A673 (cell line): ENCODE data around the gene R3HDM1. TPM values are rescaled to one million over a fixed set of nuclear protein-coding genes. Genes with fewer than 3 reads are reported as not detected.

Source experiments
- BruUV-seq: library from RNA; stranded (reverse); fragments of 400-500 nt; replicated peaks from 2 replicates; lab custom pipeline; 2021; lab: Mats Ljungman, UMichigan
- CTCF ChIA-PET: fragments of 300-600 bp; sonication (Branson Sonifier 250); formaldehyde crosslinking; loops from one replicate; lab custom pipeline; 2022; ENCODE audit warnings: antibody characterized with exemption; lab: Charles Lee
- POLR2A ChIA-PET: fragments of 300-600 bp; sonication (Branson Sonifier 250); formaldehyde crosslinking; loops from one replicate; lab custom pipeline; 2022; ENCODE audit warnings: antibody characterized with exemption; ENCODE audit not compliant: low non-redundant PET; lab: Charles Lee
- DNase-seq: peaks from one replicate; pipeline ENCODE4 v3.0.0-alpha.2; 2015; ENCODE audit warnings: low spot score
- H3K27ac ChIP-seq: fragments of 200-600 bp; sonication (generic); 2 replicates; pipeline ENCODE4 v1.5.1; 2016; ENCODE audit warnings: mixed run types, low read depth, mild to moderate bottlenecking, mixed read lengths, antibody characterized with exemption, low read length; ENCODE audit not compliant: poor library complexity, severe bottlenecking
- H3K27me3 ChIP-seq: fragments of 200-600 bp; sonication (generic); replicated peaks from 2 replicates; pipeline ENCODE4 v1.6.1; 2017; ENCODE audit warnings: mixed run types, low read depth, mild to moderate bottlenecking, mixed read lengths, antibody characterized with exemption, low read length; ENCODE audit not compliant: insufficient read depth, poor library complexity
- H3K36me3 ChIP-seq: fragments of 200-600 bp; sonication (generic); 2 replicates; pipeline ENCODE4 v1.6.1; 2016; ENCODE audit warnings: mixed run types, mild to moderate bottlenecking, mixed read lengths, antibody characterized with exemption, low read length; ENCODE audit not compliant: insufficient read depth, poor library complexity, severe bottlenecking
- H3K4me1 ChIP-seq: fragments of 200-600 bp; sonication (generic); 2 replicates; pipeline ENCODE4 v1.6.1; 2017; ENCODE audit warnings: mixed run types, mild to moderate bottlenecking, mixed read lengths, antibody characterized with exemption, low read length; ENCODE audit not compliant: insufficient read depth, poor library complexity, severe bottlenecking
- H3K4me3 ChIP-seq: fragments of 200-600 bp; sonication (generic); 2 replicates; pipeline ENCODE4 v1.5.1; 2016; ENCODE audit warnings: low read depth, mixed run types, mild to moderate bottlenecking, mixed read lengths, low read length; ENCODE audit not compliant: poor library complexity, severe bottlenecking
- H3K9me3 ChIP-seq: fragments of 200-600 bp; sonication (generic); 2 replicates; pipeline ENCODE4 v1.6.1; 2016; ENCODE audit warnings: mixed run types, low read depth, mild to moderate bottlenecking, mixed read lengths, antibody characterized with exemption, low read length; ENCODE audit not compliant: poor library complexity, severe bottlenecking
- CTCF ChIP-seq: fragments of 300-800, 200-600 bp; sonication (generic); conservative IDR thresholded peaks from 2 replicates; pipeline ENCODE4 v1.5.1; 2017; ENCODE audit warnings: low read depth, mild to moderate bottlenecking, antibody characterized with exemption, low read length, moderate library complexity, mixed read lengths
- EZH2 ChIP-seq: fragments of 200-600 bp; sonication (generic); IDR thresholded peaks from 2 replicates; pipeline ENCODE4 v1.6.1; 2017; ENCODE audit warnings: borderline replicate concordance, low read depth, mild to moderate bottlenecking, mixed read lengths, antibody characterized with exemption, low read length; ENCODE audit not compliant: poor library complexity, severe bottlenecking
- intact Hi-C: fragments of 100-400 bp; cut with micrococcal nuclease; formaldehyde crosslinking; loops from one replicate; pipeline ENCODE4 v1.10.0; 2022; ENCODE audit not compliant: unreplicated experiment
- total RNA-seq: library from RNA; stranded (reverse); gene quantifications from 2 replicates; pipeline ENCODE4 v1.2.3, GENCODE V29; 2021

R3HDM1 gene
- total RNA-seq, 1 experiment from 2014 or later: 65.4 TPM

GRCh38 chr2:135663148-135663700 is 131.9 kb downstream of the R3HDM1 start:
- Histone ChIP-seq H3K27me3 (no peaks in the 10 kb centered on the region), H3K27ac (no peak overlapping the region), H3K4me1 (peaks cover 23% of the 10 kb centered on the region), H3K36me3 (peaks cover 8% of the 10 kb centered on the region), H3K9me3 (no peaks in the 10 kb centered on the region), H3K4me3 (no peak overlapping the region)
- CTCF ChIA-PET: no interaction called here
- POLR2A ChIA-PET: no interaction called here
- intact Hi-C loops: no loop called here
- TF ChIP-seq EZH2 (no peak), CTCF (no peak)
- BruUV-seq: no TSS peak
- no peak for DNase-seq

- no peak for TF ChIP-seq CTCF
- TF ChIP-seq EZH2: no peak
- Histone ChIP-seq H3K4me1 (peaks cover 36% of the 10 kb centered on the region), H3K4me3 (no peak overlapping the region), H3K36me3 (peaks cover 8% of the 10 kb centered on the region), H3K9me3 (no peaks in the 10 kb centered on the region), H3K27ac (no peak overlapping the region), H3K27me3 (no peaks in the 10 kb centered on the region)
- CTCF ChIA-PET: no interaction called here
- intact Hi-C loops: no loop called here
- no peak for DNase-seq
- BruUV-seq: no TSS peak
- POLR2A ChIA-PET: no interaction called here
Observed at GRCh38 chr2:135664623-135665068, 133.4 kb downstream of the R3HDM1 start.

- Histone ChIP-seq H3K36me3 (no peaks in the 10 kb centered on the region), H3K4me3 (no peak overlapping the region), H3K9me3 (no peaks in the 10 kb centered on the region), H3K4me1 (peaks cover 36% of the 10 kb centered on the region), H3K27me3 (no peaks in the 10 kb centered on the region), H3K27ac (no peak overlapping the region)
- peak; percentile 46 for DNase-seq
- BruUV-seq: no TSS peak
- intact Hi-C loops: no loop called here
- CTCF ChIA-PET: no interaction called here
- TF ChIP-seq CTCF: no peak
- no peak for TF ChIP-seq EZH2
- POLR2A ChIA-PET: no interaction called here
Observed at GRCh38 chr2:135667045-135667444, 135.8 kb downstream of the R3HDM1 start.
